ENCODE results near the gene CUL3. TPM values are rescaled to one million over a fixed set of nuclear protein-coding genes. Genes with fewer than 3 reads are reported as not detected.
A peak's percentile ranks its signal among the peaks of the same experiment; 100 is the strongest.

The CUL3 gene
- total and polyA plus RNA-seq, 9 donors, result 70.3 to 83.9 (median 74.3) TPM

DNA sequence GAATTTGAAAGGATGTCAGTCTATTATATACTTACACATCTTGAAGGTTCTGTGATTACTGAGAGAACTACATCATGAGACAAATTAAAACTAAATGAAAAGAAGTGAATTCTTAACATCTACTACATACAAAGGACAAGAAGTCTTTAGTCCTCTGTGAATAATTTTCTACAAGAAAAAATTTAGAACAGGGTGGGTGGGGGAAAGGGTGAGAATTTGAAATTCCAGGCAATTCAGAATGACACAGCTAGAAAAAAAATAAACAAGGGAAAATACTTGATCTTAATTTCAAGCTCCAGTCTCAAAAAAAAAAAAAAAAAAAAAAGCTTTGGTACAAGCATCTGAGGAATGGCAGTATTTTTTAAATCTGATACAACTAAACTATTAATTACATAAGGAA, 15.5 kb downstream of the CUL3 start:
- peaks cover 2% of the 10 kb centered on the region for H3K4me1 ChIP-seq (ENCODE audit: control insufficient read depth, insufficient read depth, low read length)
- DNase-seq, result no peak
- no peak overlapping the region for H3K4me3 ChIP-seq (ENCODE audit: low read length)
- peaks cover 11% of the 10 kb centered on the region for H3K9me3 ChIP-seq (replicated peaks; ENCODE audit: control insufficient read depth, low read depth, low read length)
- no peak overlapping the region for H3K27ac ChIP-seq (ENCODE audit: low read length)
- H3K27me3 ChIP-seq (ENCODE audit: control insufficient read depth, insufficient read depth, low read length), result no peaks in the 10 kb centered on the region
- peaks cover 2% of the 10 kb centered on the region for H3K36me3 ChIP-seq (ENCODE audit: control insufficient read depth, insufficient read depth, low read length)

DNA sequence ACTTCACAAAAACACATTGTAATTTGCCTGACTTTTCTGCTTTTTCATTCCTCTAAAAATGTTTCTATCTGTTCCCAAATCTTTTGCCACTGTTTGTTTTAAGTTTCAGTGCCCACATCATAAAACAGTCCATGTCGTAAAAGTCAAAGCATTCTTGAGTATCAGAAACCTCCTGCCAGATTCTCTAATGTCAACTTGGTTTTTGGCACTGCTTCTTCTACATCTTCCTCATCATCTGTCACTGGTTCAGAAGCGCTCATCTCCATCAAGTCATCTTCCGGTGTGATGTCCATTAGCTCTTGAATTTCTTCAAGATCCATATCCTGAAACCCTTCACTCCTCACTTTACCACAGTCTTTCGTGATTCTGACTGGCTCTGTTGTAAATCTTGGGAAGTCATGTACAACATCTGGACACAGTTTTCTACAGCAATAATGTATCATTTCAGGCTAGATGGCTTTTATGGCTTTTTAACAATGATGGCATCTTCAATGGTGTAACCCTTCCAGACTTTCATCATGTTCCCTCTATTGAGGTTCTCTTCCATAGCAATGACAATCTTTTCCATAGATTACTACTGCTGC, 19.6 kb downstream of the CUL3 start:
- DNase-seq, result no peak
- 94% methylated on average over 3 of the region's 4 CpGs for WGBS (ENCODE audit: insufficient coverage)
- H3K9me3 ChIP-seq (replicated peaks; ENCODE audit: control insufficient read depth, low read depth, low read length), result peaks cover 11% of the 10 kb centered on the region
- H3K27ac ChIP-seq (ENCODE audit: low read length), result no peak overlapping the region
- peaks cover 2% of the 10 kb centered on the region for H3K36me3 ChIP-seq (ENCODE audit: control insufficient read depth, insufficient read depth, low read length)
- peaks cover 2% of the 10 kb centered on the region for H3K4me1 ChIP-seq (ENCODE audit: control insufficient read depth, insufficient read depth, low read length)
- no peaks in the 10 kb centered on the region for H3K27me3 ChIP-seq (ENCODE audit: control insufficient read depth, insufficient read depth, low read length)
- no peak overlapping the region for H3K4me3 ChIP-seq (ENCODE audit: low read length)

DNA sequence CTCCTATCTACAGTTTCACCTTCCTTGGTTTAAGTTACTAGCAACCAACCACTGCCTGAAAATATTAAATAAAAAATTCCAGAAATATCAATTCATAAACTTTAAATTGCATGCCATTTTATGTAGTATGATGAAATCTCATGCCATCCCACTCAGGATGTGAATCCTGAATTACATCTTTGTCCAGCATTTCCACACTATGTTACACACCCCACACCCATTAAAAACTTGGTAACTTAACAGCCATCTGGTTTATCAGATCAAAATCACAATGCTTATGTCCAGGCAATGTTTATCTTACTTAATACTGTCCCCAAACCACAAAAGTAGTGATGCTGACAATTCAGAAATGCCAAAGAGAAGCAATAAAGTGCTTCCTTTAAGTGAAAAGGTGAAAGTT, 21.6 kb downstream of the CUL3 start:
- H3K4me1 ChIP-seq (ENCODE audit: control insufficient read depth, insufficient read depth, low read length), result no peaks in the 10 kb centered on the region
- H3K9me3 ChIP-seq (replicated peaks; ENCODE audit: control insufficient read depth, low read depth, low read length), result peaks cover 11% of the 10 kb centered on the region
- no peaks in the 10 kb centered on the region for H3K27me3 ChIP-seq (ENCODE audit: control insufficient read depth, insufficient read depth, low read length)
- DNase-seq, result no peak
- H3K4me3 ChIP-seq (ENCODE audit: low read length), result no peak overlapping the region
- H3K27ac ChIP-seq (ENCODE audit: low read length), result no peak overlapping the region
- H3K36me3 ChIP-seq (ENCODE audit: control insufficient read depth, insufficient read depth, low read length), result peaks cover 2% of the 10 kb centered on the region

DNA sequence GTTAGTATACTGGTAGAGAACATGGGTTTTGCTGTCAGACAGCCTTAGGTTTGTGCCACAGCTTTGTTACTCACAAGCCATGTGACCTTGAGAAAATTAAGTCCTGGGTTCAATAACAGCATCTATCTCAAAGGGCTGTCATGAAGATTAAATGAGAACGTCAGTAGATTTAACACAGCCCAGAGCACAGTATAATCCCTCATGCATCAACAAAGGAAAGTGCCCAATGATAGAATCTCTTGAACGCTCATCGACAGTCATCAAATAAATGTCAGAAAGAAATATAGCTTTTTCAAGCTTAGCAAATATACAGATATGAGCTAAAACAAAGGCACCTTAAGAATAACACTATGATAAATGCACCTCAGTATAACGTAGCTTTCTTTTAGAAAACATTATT, 22.3 kb downstream of the CUL3 start:
- Histone ChIP-seq H3K36me3 (ENCODE audit: control insufficient read depth, insufficient read depth, low read length) (peaks cover 2% of the 10 kb centered on the region), H3K9me3 (replicated peaks; ENCODE audit: control insufficient read depth, low read depth, low read length) (peaks cover 11% of the 10 kb centered on the region), H3K4me1 (ENCODE audit: control insufficient read depth, insufficient read depth, low read length) (no peaks in the 10 kb centered on the region), H3K27ac (ENCODE audit: low read length) (no peak overlapping the region), H3K4me3 (ENCODE audit: low read length) (no peak overlapping the region), H3K27me3 (ENCODE audit: control insufficient read depth, insufficient read depth, low read length) (no peaks in the 10 kb centered on the region)
- WGBS (ENCODE audit: insufficient coverage), result 75% methylated on average over 1 of the region's 4 CpGs
- no peak for DNase-seq

DNA sequence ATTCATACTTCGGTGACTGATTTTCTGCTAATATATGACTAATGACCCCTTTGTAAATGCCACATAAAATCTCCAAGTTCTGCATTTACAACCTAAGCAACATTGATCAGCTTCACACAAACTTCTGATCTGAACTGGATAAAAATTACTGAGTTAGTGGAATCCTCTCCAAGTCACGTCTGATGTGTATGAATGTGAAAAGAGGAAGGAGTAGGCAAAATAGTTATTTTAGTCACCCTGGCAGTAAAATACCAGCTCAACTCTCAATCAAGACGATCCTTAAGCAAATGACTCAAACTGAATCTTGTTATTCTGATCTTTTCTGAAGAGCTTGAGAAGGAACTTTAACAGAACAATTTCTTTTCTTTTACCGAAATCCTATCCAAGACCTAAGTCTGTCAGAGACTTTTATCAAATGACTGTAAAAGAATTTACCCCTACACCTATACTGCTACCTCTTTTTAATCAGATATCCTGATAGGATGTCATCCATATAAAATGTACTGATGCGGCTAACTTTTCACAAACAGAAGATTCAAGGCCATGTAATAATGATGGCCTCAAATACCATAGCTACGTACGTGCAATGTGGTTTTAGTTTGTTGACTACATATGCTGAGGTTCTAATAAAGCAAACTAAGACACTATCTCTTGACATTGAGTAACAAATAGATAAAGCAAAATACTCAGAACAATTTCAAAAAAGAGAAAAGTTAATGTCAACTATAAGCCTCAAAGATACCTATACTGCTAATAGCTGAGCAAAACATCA, 23.7 kb downstream of the CUL3 start:
- peak; percentile 34 for DNase-seq
- H3K4me1 ChIP-seq (ENCODE audit: control insufficient read depth, insufficient read depth, low read length), result no peaks in the 10 kb centered on the region
- no CpG with 5 or more reads among the region's 7 CpGs for WGBS (ENCODE audit: insufficient coverage)

DNA sequence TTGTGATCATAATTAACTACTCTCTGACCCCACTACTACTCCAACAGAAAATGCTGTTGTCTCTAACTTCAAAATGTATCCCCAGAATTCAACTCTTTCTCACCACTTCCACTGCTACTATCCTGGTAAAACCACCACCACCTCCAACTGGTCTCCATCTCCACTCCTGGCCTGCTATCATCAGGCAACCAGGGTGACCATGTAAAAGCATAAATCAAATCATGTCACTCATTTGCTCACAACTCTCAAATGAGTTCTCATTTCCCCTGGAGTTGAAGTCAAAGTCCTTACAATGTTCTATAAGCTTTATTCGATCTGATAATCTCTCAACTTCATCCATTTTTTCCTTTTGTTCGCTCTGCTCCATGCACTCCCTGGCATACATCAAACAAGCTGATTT, 24.6 kb downstream of the CUL3 start:
- Histone ChIP-seq H3K9me3 (replicated peaks; ENCODE audit: control insufficient read depth, low read depth, low read length) (no peaks in the 10 kb centered on the region), H3K27ac (ENCODE audit: low read length) (no peak overlapping the region), H3K4me1 (ENCODE audit: control insufficient read depth, insufficient read depth, low read length) (no peaks in the 10 kb centered on the region), H3K4me3 (ENCODE audit: low read length) (no peak overlapping the region), H3K36me3 (ENCODE audit: control insufficient read depth, insufficient read depth, low read length) (no peaks in the 10 kb centered on the region), H3K27me3 (ENCODE audit: control insufficient read depth, insufficient read depth, low read length) (no peaks in the 10 kb centered on the region)
- WGBS (ENCODE audit: insufficient coverage), result 96% methylated on average over 2 of the region's 2 CpGs
- no peak for DNase-seq

More for the DNA sequence above, 23.7 kb downstream of the CUL3 start:
- Histone ChIP-seq H3K27me3 (ENCODE audit: control insufficient read depth, insufficient read depth, low read length) (no peaks in the 10 kb centered on the region), H3K36me3 (ENCODE audit: control insufficient read depth, insufficient read depth, low read length) (no peaks in the 10 kb centered on the region), H3K27ac (ENCODE audit: low read length) (no peak overlapping the region), H3K4me3 (ENCODE audit: low read length) (no peak overlapping the region), H3K9me3 (replicated peaks; ENCODE audit: control insufficient read depth, low read depth, low read length) (peaks cover 5% of the 10 kb centered on the region)

DNA sequence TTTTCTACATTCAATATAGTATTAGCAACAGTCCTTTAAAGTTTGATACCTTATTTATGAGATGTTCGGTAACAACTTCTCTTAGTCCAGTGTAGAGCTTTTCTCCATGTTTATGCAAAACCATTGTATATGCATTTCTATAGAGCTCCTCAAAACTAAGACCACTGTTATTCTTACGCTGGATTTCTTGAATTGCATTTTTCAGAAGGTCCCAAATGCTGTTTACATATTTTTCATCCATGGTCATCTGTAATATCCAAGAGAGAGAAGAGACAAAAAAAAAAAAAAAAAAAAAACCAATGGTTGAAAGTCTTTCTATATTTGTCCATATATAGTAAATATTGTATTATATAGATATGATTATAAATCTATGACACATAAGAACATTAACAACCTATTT, 27.6 kb downstream of the CUL3 start:
- DNase-seq, result no peak
- Histone ChIP-seq H3K27me3 (ENCODE audit: control insufficient read depth, insufficient read depth, low read length) (no peaks in the 10 kb centered on the region), H3K27ac (ENCODE audit: low read length) (no peak overlapping the region), H3K36me3 (ENCODE audit: control insufficient read depth, insufficient read depth, low read length) (no peaks in the 10 kb centered on the region), H3K9me3 (replicated peaks; ENCODE audit: control insufficient read depth, low read depth, low read length) (no peaks in the 10 kb centered on the region), H3K4me3 (ENCODE audit: low read length) (no peak overlapping the region), H3K4me1 (ENCODE audit: control insufficient read depth, insufficient read depth, low read length) (no peaks in the 10 kb centered on the region)
- WGBS (ENCODE audit: insufficient coverage), result no CpG with 5 or more reads among the region's 2 CpGs

DNA sequence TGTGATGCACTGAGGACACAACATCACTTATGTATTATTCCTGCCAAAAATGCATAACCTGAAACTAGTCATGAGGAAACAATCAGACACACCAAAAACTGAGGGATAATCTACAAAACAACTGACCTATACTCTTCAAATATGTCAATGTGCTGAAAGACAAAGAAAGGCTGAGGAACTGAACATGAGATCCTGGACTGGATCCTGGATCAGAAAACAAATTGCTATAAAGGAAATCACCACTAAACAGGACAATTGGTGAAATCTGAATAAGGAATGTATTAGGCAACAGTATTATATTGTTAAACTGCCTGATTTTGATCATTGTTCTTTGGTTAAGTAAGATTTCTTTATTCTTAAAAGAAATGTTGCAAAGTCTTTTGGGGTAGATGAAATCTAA, 28.8 kb downstream of the CUL3 start:
- no peaks in the 10 kb centered on the region for H3K4me1 ChIP-seq (ENCODE audit: control insufficient read depth, insufficient read depth, low read length)
- no peaks in the 10 kb centered on the region for H3K36me3 ChIP-seq (ENCODE audit: control insufficient read depth, insufficient read depth, low read length)
- no peak overlapping the region for H3K27ac ChIP-seq (ENCODE audit: low read length)
- no peak for DNase-seq
- no peaks in the 10 kb centered on the region for H3K9me3 ChIP-seq (replicated peaks; ENCODE audit: control insufficient read depth, low read depth, low read length)
- no peak overlapping the region for H3K4me3 ChIP-seq (ENCODE audit: low read length)
- H3K27me3 ChIP-seq (ENCODE audit: control insufficient read depth, insufficient read depth, low read length), result no peaks in the 10 kb centered on the region

DNA sequence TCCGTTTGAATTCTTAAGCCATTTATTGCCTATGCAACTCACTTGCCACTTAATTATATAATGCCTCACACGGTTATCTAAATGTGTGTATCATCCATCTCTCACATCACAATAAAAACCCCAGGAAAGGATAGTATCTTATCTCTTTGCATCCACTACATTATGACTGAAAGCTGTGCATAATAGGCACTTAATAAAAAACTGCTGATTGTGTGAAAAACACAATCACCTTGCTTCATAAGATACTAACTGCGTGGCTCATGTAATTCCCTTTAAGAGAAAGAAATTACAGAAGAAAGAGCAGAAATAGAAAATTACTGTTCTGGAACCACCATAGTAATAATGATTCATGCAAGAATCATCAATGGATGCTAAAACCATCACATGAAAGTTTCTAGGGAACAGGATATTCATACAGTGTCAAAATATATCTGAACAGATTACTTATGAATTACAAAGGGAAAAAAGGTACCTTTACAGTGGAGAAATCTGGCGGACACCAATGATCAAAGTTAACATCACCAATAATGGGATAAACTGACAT, 29.3 kb downstream of the CUL3 start:
- Histone ChIP-seq H3K36me3 (ENCODE audit: control insufficient read depth, insufficient read depth, low read length) (no peaks in the 10 kb centered on the region), H3K27ac (ENCODE audit: low read length) (no peak overlapping the region), H3K4me3 (ENCODE audit: low read length) (no peak overlapping the region), H3K27me3 (ENCODE audit: control insufficient read depth, insufficient read depth, low read length) (no peaks in the 10 kb centered on the region), H3K4me1 (ENCODE audit: control insufficient read depth, insufficient read depth, low read length) (no peaks in the 10 kb centered on the region), H3K9me3 (replicated peaks; ENCODE audit: control insufficient read depth, low read depth, low read length) (no peaks in the 10 kb centered on the region)
- no peak for DNase-seq
- 67% methylated on average over 1 of the region's 4 CpGs for WGBS (ENCODE audit: insufficient coverage)

DNA sequence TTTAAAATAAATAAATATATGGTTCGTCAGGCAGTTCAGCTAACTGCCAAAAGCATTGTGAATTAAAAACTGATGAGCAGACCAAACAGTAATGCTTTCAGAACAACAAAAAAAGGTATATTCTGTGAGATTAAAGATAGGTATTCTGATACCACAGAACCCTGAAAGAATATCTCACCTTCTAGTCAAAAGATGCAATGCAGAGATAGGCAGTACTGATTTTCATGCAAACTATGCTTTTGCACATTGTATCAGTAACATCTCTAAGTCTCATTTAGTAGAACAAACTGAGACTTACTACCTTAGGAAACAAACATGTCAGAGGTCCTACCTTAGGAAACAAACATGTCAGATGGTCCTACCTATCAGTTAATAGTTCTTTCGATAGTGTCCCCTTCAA, 32.4 kb downstream of the CUL3 start:
- no peaks in the 10 kb centered on the region for H3K27me3 ChIP-seq (ENCODE audit: control insufficient read depth, insufficient read depth, low read length)
- H3K9me3 ChIP-seq (replicated peaks; ENCODE audit: control insufficient read depth, low read depth, low read length), result no peaks in the 10 kb centered on the region
- H3K27ac ChIP-seq (ENCODE audit: low read length), result no peak overlapping the region
- WGBS (ENCODE audit: insufficient coverage), result no CpG with 5 or more reads among the region's 2 CpGs
- H3K4me1 ChIP-seq (ENCODE audit: control insufficient read depth, insufficient read depth, low read length), result no peaks in the 10 kb centered on the region
- H3K4me3 ChIP-seq (ENCODE audit: low read length), result no peak overlapping the region
- no peaks in the 10 kb centered on the region for H3K36me3 ChIP-seq (ENCODE audit: control insufficient read depth, insufficient read depth, low read length)
- DNase-seq, result no peak
